GM18861 (cell line): ENCODE results near the gene MEI1.
"Not testable (repeated sequence)": the region's sequence is repeated elsewhere in the genome, so short reads cannot be mapped to it uniquely, and the experiment has no call there.

ENCODE experiments used
- ATAC-seq: cut with Tn5 transposase; IDR thresholded peaks from one replicate; pipeline ENCODE4 v1.9.1; 2021; ENCODE audit not compliant: unreplicated experiment

MEI1 gene

DNA sequence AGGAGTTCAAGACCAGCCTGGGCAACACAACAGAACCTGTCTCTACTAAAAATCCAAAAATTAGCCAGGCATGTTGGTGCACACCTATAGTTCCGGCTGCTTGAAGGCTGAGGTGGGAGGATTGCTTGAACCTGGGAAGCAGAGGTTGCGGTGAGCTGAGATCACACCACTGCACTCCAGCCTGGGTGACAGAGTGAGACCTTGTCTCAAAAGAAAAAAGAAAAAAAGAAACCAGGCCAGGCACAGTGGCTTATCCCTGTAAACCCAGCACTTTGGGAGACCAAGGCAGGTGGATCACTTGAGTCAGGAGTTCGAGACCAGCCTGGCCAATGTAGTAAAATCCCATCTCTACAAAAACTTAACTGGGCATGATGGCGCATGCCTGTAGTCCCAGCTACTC lies 33.9 kb downstream of the MEI1 start:
- not testable (repeated sequence) for ATAC-seq

- no peak for ATAC-seq
These were observed 40.3 kb downstream of the MEI1 start for GRCh38 chr22:41739576-41739975.

DNA sequence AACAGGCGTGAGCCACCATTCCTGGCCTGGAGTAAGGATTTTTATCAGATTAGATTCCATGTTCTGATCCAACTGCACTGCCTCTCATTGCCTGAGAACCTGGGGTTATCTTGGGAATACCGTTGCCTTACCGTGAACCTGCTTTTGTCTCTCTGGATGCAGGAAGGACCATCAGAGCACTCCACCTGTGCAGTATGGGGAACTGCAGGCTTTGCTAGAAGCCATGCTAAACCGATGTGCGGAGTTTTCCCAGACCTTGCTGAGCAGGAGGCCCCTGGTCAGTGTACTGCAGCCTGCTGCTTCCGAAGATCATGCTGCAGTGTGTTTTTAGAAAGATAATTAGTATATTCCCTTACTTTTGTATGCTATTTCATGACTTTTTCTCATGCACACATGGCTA lies 43.6 kb downstream of the MEI1 start:
- no peak for ATAC-seq

GRCh38 chr22:41745968-41746367 lies 46.7 kb downstream of the MEI1 start:
- no peak for ATAC-seq

DNA sequence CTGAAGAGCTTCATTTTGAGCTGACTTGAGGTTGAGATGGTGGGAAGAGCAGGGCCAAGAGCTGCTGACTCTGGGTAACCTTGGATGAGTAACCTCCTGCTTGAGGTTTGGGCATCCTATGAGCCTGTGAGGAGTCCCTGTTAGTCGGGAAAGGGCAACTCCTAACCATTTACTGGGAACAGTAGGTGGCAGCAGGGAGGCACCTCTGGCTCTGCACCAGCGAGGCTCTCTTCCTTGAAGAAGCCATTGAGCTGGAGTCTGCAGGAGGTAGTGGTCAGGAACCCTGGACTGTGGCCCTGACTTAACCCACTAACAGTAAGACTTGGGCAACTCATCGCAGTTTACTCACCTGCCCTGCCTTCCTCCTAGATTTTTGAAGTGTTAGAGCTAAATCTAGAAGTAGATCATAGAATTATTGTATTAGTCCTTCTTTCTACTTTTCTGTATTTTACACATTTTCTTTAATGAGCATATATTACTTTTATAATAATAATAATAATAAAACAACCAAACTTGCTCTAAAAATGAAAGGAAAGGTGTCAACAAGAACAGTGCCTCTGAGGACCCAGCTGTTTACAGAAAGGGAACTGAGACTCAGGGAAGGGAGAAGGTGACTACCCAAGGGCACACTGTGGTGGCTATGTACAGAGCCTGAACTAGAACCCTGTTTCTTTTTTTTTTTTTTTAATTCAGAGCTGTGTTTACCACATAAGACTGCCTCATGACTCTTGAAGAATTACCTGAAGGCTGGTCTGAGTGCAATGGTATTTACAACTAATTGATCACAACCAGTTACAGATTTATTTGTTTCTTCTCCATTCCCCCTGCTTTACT lies 47.5 kb downstream of the MEI1 start:
- ATAC-seq: peak; percentile 70

GRCh38 chr22:41752011-41752970 lies 53.0 kb downstream of the MEI1 start:
- ATAC-seq: no peak

- ATAC-seq: no peak
These were observed 54.7 kb downstream of the MEI1 start for GRCh38 chr22:41753984-41754383.

DNA sequence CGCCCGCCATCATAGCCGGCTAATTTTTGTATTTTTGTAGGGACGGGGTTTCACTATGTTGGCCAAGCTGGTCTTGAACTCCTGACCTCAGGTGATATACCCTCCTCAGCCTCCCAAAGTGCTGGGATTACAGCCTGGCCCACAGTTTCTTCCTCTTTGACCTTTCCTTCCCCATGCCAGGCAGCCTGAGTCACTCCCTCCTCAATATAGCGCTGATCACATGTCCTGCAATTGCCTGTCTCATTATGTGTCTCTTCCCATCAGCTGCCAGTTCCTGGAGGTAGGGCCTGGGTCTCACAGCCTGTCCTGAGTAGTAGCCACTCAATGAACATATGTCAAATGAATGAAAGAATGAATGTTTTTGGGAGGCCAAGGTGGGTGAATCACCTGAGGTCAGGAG lies 58.2 kb downstream of the MEI1 start:
- no peak for ATAC-seq

GRCh38 chr22:41758231-41758630 lies 58.9 kb downstream of the MEI1 start:
- no peak for ATAC-seq

DNA sequence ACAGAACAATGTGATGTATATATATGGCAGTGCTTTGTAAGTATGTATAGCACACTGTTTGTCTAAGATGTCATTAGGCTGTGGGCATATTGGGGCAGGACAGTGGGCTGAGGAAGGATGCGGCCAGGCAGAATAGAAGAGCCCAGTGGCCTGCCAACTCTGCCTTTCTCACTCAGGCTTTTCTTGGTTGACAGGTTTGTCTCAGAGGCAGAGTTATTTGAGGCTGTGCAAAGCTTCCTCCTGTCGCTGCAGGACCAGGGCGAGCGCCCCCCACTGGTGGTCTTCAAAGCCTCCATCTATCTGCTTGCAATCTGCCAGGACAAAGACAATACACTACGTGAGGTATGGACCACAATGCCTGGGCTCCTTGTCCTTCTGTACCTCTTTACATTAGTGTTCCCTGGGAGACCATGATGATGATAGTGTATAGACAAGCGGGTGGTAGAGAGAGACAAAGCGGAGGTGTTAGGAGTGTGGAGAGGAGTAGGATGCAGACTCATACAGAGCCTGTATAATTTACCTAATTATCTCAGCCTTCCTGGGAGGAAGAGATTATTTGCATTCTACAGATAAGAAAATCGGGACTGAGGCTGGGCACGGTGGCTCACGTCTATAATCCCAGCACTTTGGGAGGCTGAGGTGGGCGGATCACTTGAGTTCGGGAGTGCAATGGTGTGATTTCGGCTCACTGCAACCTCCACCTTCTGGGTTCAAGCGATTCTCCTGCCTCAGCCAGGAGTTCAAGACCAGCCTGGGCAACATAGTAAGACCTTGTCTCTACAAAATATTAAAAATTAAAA lies 63.9 kb downstream of the MEI1 start:
- no peak for ATAC-seq

GRCh38 chr22:41766476-41766875 lies 67.2 kb downstream of the MEI1 start:
- ATAC-seq: no peak

- no peak for ATAC-seq
These were observed 69.1 kb downstream of the MEI1 start for GRCh38 chr22:41768430-41768829.

- no peak for ATAC-seq
These were observed 71.6 kb downstream of the MEI1 start for GRCh38 chr22:41770715-41771468.

DNA sequence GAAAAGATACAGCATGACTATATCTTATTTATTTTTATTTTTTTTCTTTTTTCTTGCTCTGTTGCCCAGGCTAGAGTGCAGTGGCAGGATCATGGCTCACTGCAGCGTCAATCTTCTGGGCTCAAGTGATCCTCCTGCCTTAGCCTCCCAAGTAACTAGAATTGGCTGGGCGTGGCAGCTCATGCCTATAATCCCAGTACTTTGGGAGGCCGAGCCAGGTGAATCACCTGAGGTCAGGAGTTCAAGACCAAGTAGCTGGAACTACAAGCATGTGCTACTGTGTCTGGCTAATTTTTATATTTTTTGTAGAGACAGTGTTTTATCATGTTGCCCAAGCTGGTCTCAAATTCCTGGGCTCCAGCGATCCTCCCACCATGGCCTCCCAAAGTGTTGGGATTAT lies 72.9 kb downstream of the MEI1 start:
- no peak for ATAC-seq

DNA sequence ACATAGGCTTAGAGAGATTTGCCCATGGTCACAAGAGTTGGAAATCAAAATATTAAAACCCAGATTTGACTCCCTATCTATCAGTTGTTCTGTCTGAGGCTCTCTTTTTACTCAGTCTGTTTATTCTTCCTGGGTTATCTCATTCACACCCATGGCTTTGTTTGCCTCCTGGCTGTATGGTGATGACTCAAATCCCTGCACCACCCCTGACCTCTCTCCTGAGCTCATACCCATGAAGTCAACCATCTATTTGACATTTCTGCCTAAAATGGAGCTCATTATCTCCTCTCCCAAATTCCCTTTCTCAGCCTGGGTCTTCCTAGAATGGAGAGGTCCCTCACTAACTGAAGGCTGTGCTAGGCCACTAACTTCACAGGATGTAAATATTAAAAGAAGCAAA lies 73.3 kb downstream of the MEI1 start:
- no peak for ATAC-seq

GRCh38 chr22:41775338-41775737 lies 76.0 kb downstream of the MEI1 start:
- no peak for ATAC-seq

GRCh38 chr22:41775976-41776375 lies 76.7 kb downstream of the MEI1 start:
- ATAC-seq: no peak

DNA sequence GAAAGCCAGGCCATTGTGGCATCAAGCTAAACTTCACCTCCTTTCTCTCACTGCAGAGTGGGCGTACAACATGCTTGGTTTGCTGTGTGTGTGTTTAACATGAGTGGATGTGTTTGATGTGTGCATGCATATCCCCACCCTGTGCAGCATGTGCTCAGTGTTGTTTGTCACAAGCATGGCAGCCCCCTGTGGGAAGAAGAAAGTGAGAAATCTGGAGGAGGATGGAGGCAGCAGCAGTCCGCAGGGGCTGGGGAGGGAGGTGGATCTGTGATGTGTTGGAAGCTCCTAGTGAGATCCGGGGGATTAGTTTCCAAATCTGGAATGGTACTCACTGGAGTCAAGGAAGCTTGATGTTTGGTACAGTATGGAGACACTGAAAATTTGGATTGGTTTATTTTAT lies 77.1 kb downstream of the MEI1 start:
- ATAC-seq: no peak

- no peak for ATAC-seq
These were observed 78.6 kb downstream of the MEI1 start for GRCh38 chr22:41777749-41778425.
